OCI-LY7 (cell line): Measurements from ENCODE around the gene CISTR. TPM values are rescaled to one million over a fixed set of nuclear protein-coding genes. Genes with fewer than 3 reads are reported as not detected.

ENCODE experiments used
- BruUV-seq: library from RNA; stranded (reverse); fragments of 400-500 nt; replicated peaks from 2 replicates; lab custom pipeline; 2021; lab: Mats Ljungman, UMichigan
- CTCF ChIA-PET: fragments of 300-600 bp; sonication (Branson Sonifier 250); formaldehyde crosslinking; loops from one replicate; lab custom pipeline; 2022; ENCODE audit warnings: antibody characterized with exemption; ENCODE audit not compliant: unreplicated experiment; lab: Charles Lee
- POLR2A ChIA-PET: fragments of 300-600 bp; sonication (Branson Sonifier 250); formaldehyde crosslinking; loops from one replicate; lab custom pipeline; 2022; ENCODE audit warnings: antibody characterized with exemption; lab: Charles Lee
- DNase-seq: peaks from one replicate; pipeline ENCODE4 v3.0.0-alpha.2; 2015; ENCODE audit warnings: low spot score
- H2AFZ ChIP-seq: fragments of 200-600 bp; sonication (generic), shearing (Covaris generic); 2 replicates; pipeline ENCODE4 v1.6.1; 2014; ENCODE audit warnings: mild to moderate bottlenecking, antibody characterized with exemption, low read length, moderate library complexity
- H3K27ac ChIP-seq: fragments of 200-600 bp; sonication (generic); 2 replicates; pipeline ENCODE4 v1.5.1; 2014; ENCODE audit warnings: mixed run types, low read depth, mild to moderate bottlenecking, moderate library complexity, low read length, inconsistent platforms; ENCODE audit not compliant: poor library complexity, severe bottlenecking
- H3K36me3 ChIP-seq: fragments of 200-600 bp; sonication (generic); 2 replicates; pipeline ENCODE4 v1.6.1; 2014; ENCODE audit warnings: mild to moderate bottlenecking, antibody characterized with exemption, low read length, moderate library complexity, mixed read lengths; ENCODE audit not compliant: insufficient read depth
- H3K4me1 ChIP-seq: fragments of 200-600 bp; sonication (generic); 2 replicates; pipeline ENCODE4 v1.5.1; 2014; ENCODE audit warnings: mild to moderate bottlenecking, low read length; ENCODE audit not compliant: insufficient read depth, poor library complexity, severe bottlenecking
- H3K4me2 ChIP-seq: fragments of 200-600 bp; sonication (generic); 2 replicates; pipeline ENCODE4 v1.6.1; 2014; ENCODE audit warnings: mild to moderate bottlenecking, low read length
- H3K4me3 ChIP-seq: fragments of 200-600 bp; sonication (generic); 2 replicates; pipeline ENCODE4 v1.5.1; 2014; ENCODE audit warnings: mild to moderate bottlenecking, low read depth, low read length; ENCODE audit not compliant: poor library complexity, severe bottlenecking
- H3K79me2 ChIP-seq: fragments of 200-600 bp; sonication (generic); 2 replicates; pipeline ENCODE4 v1.6.1; 2016; ENCODE audit warnings: low read depth, mild to moderate bottlenecking, low read length, moderate library complexity, mixed read lengths; ENCODE audit not compliant: insufficient read depth
- H3K9me2 ChIP-seq: fragments of 200-600 bp; sonication (generic); 2 replicates; pipeline ENCODE4 v1.6.1; 2016; ENCODE audit warnings: mild to moderate bottlenecking, low read length, mixed read lengths; ENCODE audit not compliant: insufficient read depth
- H3K9me3 ChIP-seq: fragments of 200-600 bp; sonication (generic); 2 replicates; pipeline ENCODE4 v1.6.1; 2014; ENCODE audit warnings: mild to moderate bottlenecking, mixed run types, low read length, mixed read lengths
- H4K20me1 ChIP-seq: fragments of 200-600 bp; sonication (generic); 2 replicates; pipeline ENCODE4 v1.6.1; 2014; ENCODE audit warnings: mild to moderate bottlenecking, antibody characterized with exemption, low read length, moderate library complexity, mixed read lengths; ENCODE audit not compliant: insufficient read depth
- CTCF ChIP-seq: fragments of 200-600 bp; sonication (generic); conservative IDR thresholded peaks from 2 replicates; pipeline ENCODE4 v1.5.1; 2014; ENCODE audit warnings: mild to moderate bottlenecking, antibody characterized with exemption, low read length, moderate library complexity, mixed read lengths
- EZH2phosphoT487 ChIP-seq: fragments of 200-600 bp; sonication (generic); IDR thresholded peaks from 2 replicates; pipeline ENCODE4 v1.6.1; 2018; ENCODE audit warnings: low read depth, borderline replicate concordance, mild to moderate bottlenecking, mixed run types, antibody characterized with exemption, low read length, moderate library complexity, mixed read lengths
- intact Hi-C: fragments of 100-400 bp; cut with micrococcal nuclease; formaldehyde crosslinking; loops from one replicate; pipeline ENCODE4 v1.10.0; 2022; ENCODE audit not compliant: unreplicated experiment
- total RNA-seq, 2 experiments: library from RNA; depleted of rRNA in 1 of 2; stranded (reverse); fragments of >200 nt in 1 of 2; shearing (Covaris generic) in 1 of 2; gene quantifications; 2 replicates each; pipeline ENCODE4 v1.2.3, GENCODE V29; 2014 to 2022

The CISTR gene
- total RNA-seq, 2 experiments from 2014 or later, result 0.76 to 1.3 TPM

DNA sequence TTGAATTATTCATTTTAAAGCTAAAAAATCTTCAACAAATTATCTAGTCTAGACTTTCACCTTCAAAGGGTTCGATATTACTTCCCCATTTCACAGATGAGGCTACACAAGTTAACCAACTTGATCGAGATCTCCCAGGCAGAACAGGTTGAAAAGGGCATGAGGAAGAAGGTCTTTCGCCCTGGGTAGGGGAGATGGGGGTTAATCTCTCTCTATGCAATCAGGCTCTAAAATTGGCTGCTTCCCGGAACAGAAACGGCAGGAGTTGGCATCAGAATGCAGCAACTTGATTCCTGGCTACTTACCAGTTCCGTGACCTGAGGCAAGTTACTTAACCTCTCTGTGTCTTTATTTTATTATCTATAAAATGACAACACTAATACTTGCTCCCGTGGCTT lies 2.4 kb upstream of the CISTR start:
- no peaks in the 10 kb centered on the region for H3K36me3 ChIP-seq
- POLR2A ChIA-PET, result interaction anchor here (0.6 to 1.6 kb wide), 3 partner anchors 11 to 568 kb away, joined by 3 to 5 read pairs (median 5); no protein-coding TSS in a partner anchor
- H3K4me3 ChIP-seq, result peak overlapping the region; percentile 74
- BruUV-seq, result TSS peak; percentile 82
- peaks cover 37% of the 10 kb centered on the region; the same call in 1 of the 2 replicates for H3K79me2 ChIP-seq
- H2AFZ ChIP-seq, result peak overlapping the region; percentile 12; the same call in 1 of the 2 replicates
- TF ChIP-seq EZH2phosphoT487 (no peak), CTCF (no peak)
- peak; percentile 81 for DNase-seq
- intact Hi-C loops, result loop anchor here (5.0 to 10.0 kb wide), 4 partner anchors 127 to 749 kb away; partner anchors contain the start of genes ATF7, EIF4B and ITGB7
- CTCF ChIA-PET, result interaction anchor here (2.5 kb wide), 1 partner anchor 10 kb away, joined by 5 read pairs; no protein-coding TSS in a partner anchor
- H3K9me3 ChIP-seq, result no peaks in the 10 kb centered on the region
- peaks cover 87% of the 10 kb centered on the region for H3K4me1 ChIP-seq
- H3K9me2 ChIP-seq, result no peaks in the 10 kb centered on the region
- no peaks in the 10 kb centered on the region for H4K20me1 ChIP-seq
- H3K27ac ChIP-seq, result peak overlapping the region; percentile 94
- peak overlapping the region; percentile 87 for H3K4me2 ChIP-seq

GRCh38 chr12:53752621-53753020 lies 842 bp upstream of the CISTR start:
- Histone ChIP-seq H2AFZ (peak overlapping the region; percentile 7; the same call in 1 of the 2 replicates), H3K79me2 (peaks cover 33% of the 10 kb centered on the region; the same call in 1 of the 2 replicates), H3K9me2 (no peaks in the 10 kb centered on the region), H4K20me1 (no peaks in the 10 kb centered on the region), H3K4me1 (peaks cover 91% of the 10 kb centered on the region), H3K4me2 (peak overlapping the region; percentile 87), H3K36me3 (no peaks in the 10 kb centered on the region), H3K9me3 (no peaks in the 10 kb centered on the region), H3K4me3 (peak overlapping the region; percentile 74), H3K27ac (peak overlapping the region; percentile 94)
- POLR2A ChIA-PET, result interaction anchor here (0.6 to 1.5 kb wide), 3 partner anchors 19 to 265 kb away, joined by 3 to 5 read pairs (median 4); partner anchors contain the start of gene ATP5MC2
- intact Hi-C loops, result loop anchor here (5.0 to 10.0 kb wide), 4 partner anchors 125 to 748 kb away; partner anchors contain the start of genes ATF7, EIF4B and ITGB7
- CTCF ChIA-PET, result no interaction called here
- peak; percentile 42 for DNase-seq
- BruUV-seq, result no TSS peak
- no peak for TF ChIP-seq EZH2phosphoT487
- no peak for TF ChIP-seq CTCF

GRCh38 chr12:53752192-53752601 lies 418 bp upstream of the CISTR start:
- Histone ChIP-seq H3K4me1 (peaks cover 91% of the 10 kb centered on the region), H3K4me2 (peak overlapping the region; percentile 87), H3K9me2 (no peaks in the 10 kb centered on the region), H3K9me3 (no peaks in the 10 kb centered on the region), H3K79me2 (peaks cover 29% of the 10 kb centered on the region; the same call in 1 of the 2 replicates), H2AFZ (peak overlapping the region; percentile 7; the same call in 1 of the 2 replicates), H3K27ac (peak overlapping the region; percentile 94), H3K4me3 (peak overlapping the region; percentile 74), H3K36me3 (no peaks in the 10 kb centered on the region), H4K20me1 (no peaks in the 10 kb centered on the region)
- TF ChIP-seq CTCF (no peak), EZH2phosphoT487 (no peak)
- peak; percentile 45 for DNase-seq
- no TSS peak for BruUV-seq
- ChIA-PET POLR2A (interaction anchor here (0.6 to 1.0 kb wide), 3 partner anchors 10 to 77 kb away, joined by 3 to 4 read pairs (median 4); partner anchors contain the start of gene ATP5MC2), CTCF (no interaction called here)
- intact Hi-C loops, result loop anchor here (5.0 to 10.0 kb wide), 4 partner anchors 125 to 747 kb away; partner anchors contain the start of genes ATF7, EIF4B and ITGB7
